Measurements from ENCODE around the gene HES6. TPM values are rescaled to one million over a fixed set of nuclear protein-coding genes. Genes with fewer than 3 reads are reported as not detected.

Gene HES6
- total and polyA plus RNA-seq, 2 donors (not counting 1 experiment from before 2014, with no cell fraction given) = 0.82 to 4.1 TPM

- no peak for TF ChIP-seq EZH2 (IDR thresholded peaks at IDR 0.05; ENCODE audit: low read length, missing control alignments)
- TF ChIP-seq, protein P1, sequence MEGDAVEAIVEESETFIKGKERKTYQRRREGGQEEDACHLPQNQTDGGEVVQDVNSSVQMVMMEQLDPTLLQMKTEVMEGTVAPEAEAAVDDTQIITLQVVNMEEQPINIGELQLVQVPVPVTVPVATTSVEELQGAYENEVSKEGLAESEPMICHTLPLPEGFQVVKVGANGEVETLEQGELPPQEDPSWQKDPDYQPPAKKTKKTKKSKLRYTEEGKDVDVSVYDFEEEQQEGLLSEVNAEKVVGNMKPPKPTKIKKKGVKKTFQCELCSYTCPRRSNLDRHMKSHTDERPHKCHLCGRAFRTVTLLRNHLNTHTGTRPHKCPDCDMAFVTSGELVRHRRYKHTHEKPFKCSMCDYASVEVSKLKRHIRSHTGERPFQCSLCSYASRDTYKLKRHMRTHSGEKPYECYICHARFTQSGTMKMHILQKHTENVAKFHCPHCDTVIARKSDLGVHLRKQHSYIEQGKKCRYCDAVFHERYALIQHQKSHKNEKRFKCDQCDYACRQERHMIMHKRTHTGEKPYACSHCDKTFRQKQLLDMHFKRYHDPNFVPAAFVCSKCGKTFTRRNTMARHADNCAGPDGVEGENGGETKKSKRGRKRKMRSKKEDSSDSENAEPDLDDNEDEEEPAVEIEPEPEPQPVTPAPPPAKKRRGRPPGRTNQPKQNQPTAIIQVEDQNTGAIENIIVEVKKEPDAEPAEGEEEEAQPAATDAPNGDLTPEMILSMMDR (conservative IDR thresholded peaks at IDR 0.05 in 1 of 2, IDR thresholded peaks at IDR 0.05 in 1 of 2; ENCODE audit: low read depth in 1 of 2, low read length in 2 of 2) = peak; percentile 8 to 22
- Histone ChIP-seq H3K36me3 (ENCODE audit: control insufficient read depth, insufficient read depth, low read length) (no peaks in the 10 kb centered on the region), H3K79me2 (ENCODE audit: control insufficient read depth, insufficient read depth, low read length) (peaks cover 1% of the 10 kb centered on the region), H3K9me3 (ENCODE audit: control insufficient read depth, insufficient read depth, low read depth, low read length) (no peaks in the 10 kb centered on the region), H2AFZ (ENCODE audit: low read length) (peak overlapping the region; percentile 2), H3K4me2 (ENCODE audit: extremely low read depth, insufficient read depth, low read length) (peak overlapping the region; percentile 83), H4K20me1 (ENCODE audit: control insufficient read depth, extremely low read depth, insufficient read depth, low read length) (no peaks in the 10 kb centered on the region), H3K4me1 (ENCODE audit: control insufficient read depth, extremely low read depth, insufficient read depth, low read length) (peaks cover 23% of the 10 kb centered on the region), H3K27ac (ENCODE audit: insufficient read depth, low read length) (peak overlapping the region; percentile 97), H3K9ac (ENCODE audit: insufficient read depth, low read length) (peak overlapping the region; percentile 98), H3K27me3 (ENCODE audit: control insufficient read depth, insufficient read depth, low read length) (peaks cover 4% of the 10 kb centered on the region), H3K4me3 (replicated peaks in 1 of 4; ENCODE audit: control extremely low read depth in 1 of 4, insufficient read depth in 1 of 4, low read depth in 3 of 4, low read length in 4 of 4) (peak overlapping the region; percentile 46 to 82 (median 66))
- peak; percentile 97 to 99 for DNase-seq (ENCODE audit: low read depth in 2 of 2)
Observed at GRCh38 chr2:238288650-238289573, 49.1 kb upstream of the HES6 start.

DNA sequence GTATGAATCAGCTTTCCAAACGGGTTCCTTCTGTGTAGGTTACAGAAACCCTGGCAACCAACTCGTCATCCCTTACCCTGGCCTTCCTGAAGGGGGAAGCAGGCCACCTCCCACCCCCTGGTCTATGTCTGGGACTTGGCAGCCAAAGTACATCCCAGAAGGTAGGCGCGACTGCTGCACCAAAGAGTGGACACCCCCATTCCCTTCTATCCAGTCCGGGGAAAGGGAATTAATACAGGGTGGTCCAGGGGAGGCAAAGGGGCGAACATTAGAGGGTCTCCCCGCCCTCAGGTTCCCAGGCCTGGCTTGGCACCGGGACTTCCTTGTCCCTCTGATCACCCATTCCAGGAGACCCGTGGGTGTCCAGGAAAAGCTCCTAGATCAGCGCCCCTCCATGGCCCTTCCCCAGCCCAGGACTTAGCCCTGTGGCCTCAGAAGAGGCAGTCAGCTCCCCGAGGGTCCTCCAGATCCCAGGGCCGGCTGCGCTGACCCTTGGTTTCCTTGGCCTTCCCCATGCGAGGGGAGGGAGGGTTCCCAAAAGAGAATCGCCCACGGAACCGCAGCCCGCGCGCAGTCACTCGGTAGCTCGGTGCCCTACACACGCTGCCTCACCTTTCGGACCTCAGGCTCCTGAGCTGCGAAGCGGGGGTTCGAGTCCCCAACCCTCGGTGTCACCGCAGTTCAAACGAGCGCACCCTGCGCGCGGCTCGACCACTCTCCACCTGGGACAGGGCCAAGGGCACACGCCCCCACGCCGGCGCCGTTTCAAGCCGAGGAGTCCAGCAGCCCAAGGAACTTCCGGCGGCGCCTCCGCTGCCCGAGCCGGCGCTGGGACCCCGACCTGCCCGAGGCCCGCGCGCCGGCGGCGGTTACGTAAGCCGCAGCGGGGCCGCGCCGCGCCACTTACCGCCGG, 48.2 kb upstream of the HES6 start, which contains the start of gene PER2:
Gene PER2, minus strand, starts transcription at position 874 of the 913 bp plus-strand sequence. CDS start 10,674 bp downstream, outside the sequence.
- TF ChIP-seq, protein P1 (conservative IDR thresholded peaks at IDR 0.05 in 1 of 2, IDR thresholded peaks at IDR 0.05 in 1 of 2; ENCODE audit: low read depth in 1 of 2, low read length in 2 of 2) = peak in 1 of 2 donors; percentile 25
- no peak for TF ChIP-seq EZH2 (IDR thresholded peaks at IDR 0.05; ENCODE audit: low read length, missing control alignments)
- peaks cover 4% of the 10 kb centered on the region for H3K27me3 ChIP-seq (ENCODE audit: control insufficient read depth, insufficient read depth, low read length)
- H3K4me3 ChIP-seq (replicated peaks in 1 of 4; ENCODE audit: control extremely low read depth in 1 of 4, insufficient read depth in 1 of 4, low read depth in 3 of 4, low read length in 4 of 4) = peak within 1 kb of the TSS; percentile 65 to 82 (median 77)
- H3K9ac ChIP-seq (ENCODE audit: insufficient read depth, low read length) = peak within 1 kb of the TSS; percentile 98
- peaks cover 23% of the 10 kb centered on the region for H3K4me1 ChIP-seq (ENCODE audit: control insufficient read depth, extremely low read depth, insufficient read depth, low read length)
- H2AFZ ChIP-seq (ENCODE audit: low read length) = peak within 1 kb of the TSS; percentile 23
- H3K36me3 ChIP-seq (ENCODE audit: control insufficient read depth, insufficient read depth, low read length) = no peaks in the 10 kb centered on the region
- DNase-seq (ENCODE audit: low read depth in 2 of 2) = peak; percentile 71 to 89
- H4K20me1 ChIP-seq (ENCODE audit: control insufficient read depth, extremely low read depth, insufficient read depth, low read length) = no peaks in the 10 kb centered on the region
- H3K4me2 ChIP-seq (ENCODE audit: extremely low read depth, insufficient read depth, low read length) = peak within 1 kb of the TSS; percentile 96
- peak within 1 kb of the TSS; percentile 97 for H3K27ac ChIP-seq (ENCODE audit: insufficient read depth, low read length)
- no peaks in the 10 kb centered on the region for H3K9me3 ChIP-seq (ENCODE audit: control insufficient read depth, insufficient read depth, low read depth, low read length)
- peaks cover 1% of the 10 kb centered on the region for H3K79me2 ChIP-seq (ENCODE audit: control insufficient read depth, insufficient read depth, low read length)

Data from fibroblast of lung (primary cell).